Cortex of kidney (tissue), 1 donor: ENCODE results near the gene COPS2.

ENCODE experiments used
- DNase-seq: peaks from one replicate; lab custom pipeline; 2025; lab: John Stamatoyannopoulos, UW

The COPS2 gene

GRCh38 chr15:49155834-49156627 is 632 bp upstream of the COPS2 start:
- no peak for DNase-seq

DNA sequence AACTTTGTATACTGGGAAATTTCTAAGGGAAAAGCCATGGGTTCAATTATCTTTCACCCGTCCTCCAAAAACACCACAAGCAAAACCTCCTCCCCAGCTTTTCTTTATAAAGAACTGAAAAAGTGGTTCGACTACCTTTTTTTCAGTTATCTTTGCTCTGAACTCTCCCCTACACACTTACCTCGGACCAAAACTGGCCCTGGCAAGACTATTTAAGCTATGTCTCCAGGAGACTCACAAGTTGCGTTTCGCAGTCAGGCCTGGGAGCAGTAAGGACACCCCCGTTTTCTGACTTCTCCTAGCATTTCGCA is 645 bp downstream of the COPS2 start:
- DNase-seq: no peak

DNA sequence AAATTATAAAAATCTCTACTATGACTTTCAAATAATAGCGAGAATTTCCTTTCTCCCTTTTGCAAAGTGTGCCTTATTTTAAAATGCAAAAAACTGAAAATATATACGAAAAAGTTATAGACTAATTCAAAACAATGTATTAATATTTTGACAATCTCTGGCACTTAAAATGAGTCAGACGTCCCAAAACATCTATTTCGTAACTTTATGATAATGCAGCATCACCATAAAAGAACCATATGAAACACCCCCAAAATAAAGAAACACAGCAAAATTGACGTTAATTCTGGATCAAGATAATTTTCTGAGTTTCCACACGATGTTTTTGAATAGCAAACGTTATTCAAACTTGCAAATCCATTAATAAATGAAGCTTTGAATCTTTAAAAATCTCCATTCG is 1.0 kb downstream of the COPS2 start:
- DNase-seq: no peak

GRCh38 chr15:49152552-49153312 is 2.7 kb downstream of the COPS2 start:
- DNase-seq: no peak

GRCh38 chr15:49151831-49152230 is 3.6 kb downstream of the COPS2 start:
- no peak for DNase-seq

DNA sequence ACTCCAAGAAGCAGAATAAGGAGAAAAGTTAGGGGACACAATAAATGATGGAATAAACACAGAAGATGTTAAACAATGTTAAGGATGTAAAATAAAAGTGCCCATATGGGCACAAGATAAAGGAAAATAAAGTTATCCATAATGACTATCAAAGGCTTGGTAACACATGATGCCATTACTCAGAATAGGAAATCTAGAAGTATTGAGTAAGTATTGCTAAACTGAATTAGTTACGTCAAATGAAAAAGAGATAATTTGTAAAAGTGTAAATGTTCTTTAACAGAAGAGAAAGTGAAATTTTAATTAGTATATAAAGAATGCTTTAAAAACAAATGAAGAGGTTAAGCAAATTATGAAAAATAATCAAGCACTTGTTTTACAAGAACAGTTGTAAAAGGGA is 6.7 kb downstream of the COPS2 start:
- DNase-seq: no peak

DNA sequence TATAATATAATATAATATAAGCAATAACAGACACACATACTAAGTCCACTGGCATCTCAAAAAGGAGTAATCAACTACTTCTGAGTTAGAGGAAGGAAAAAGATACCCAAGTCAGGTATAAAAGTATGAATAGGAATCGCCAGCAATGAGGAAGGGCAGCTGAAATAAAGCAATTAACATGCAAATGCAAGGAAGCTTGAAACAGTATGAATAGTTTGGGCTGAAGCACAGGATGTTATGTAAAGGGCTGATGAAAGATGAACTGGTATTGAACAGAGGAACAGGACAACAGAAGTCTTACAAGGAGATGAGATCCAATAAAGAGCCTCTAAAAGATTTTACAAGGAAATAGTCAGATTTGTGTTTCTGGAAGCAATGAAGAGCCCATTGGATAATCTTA is 7.1 kb downstream of the COPS2 start:
- no peak for DNase-seq

DNA sequence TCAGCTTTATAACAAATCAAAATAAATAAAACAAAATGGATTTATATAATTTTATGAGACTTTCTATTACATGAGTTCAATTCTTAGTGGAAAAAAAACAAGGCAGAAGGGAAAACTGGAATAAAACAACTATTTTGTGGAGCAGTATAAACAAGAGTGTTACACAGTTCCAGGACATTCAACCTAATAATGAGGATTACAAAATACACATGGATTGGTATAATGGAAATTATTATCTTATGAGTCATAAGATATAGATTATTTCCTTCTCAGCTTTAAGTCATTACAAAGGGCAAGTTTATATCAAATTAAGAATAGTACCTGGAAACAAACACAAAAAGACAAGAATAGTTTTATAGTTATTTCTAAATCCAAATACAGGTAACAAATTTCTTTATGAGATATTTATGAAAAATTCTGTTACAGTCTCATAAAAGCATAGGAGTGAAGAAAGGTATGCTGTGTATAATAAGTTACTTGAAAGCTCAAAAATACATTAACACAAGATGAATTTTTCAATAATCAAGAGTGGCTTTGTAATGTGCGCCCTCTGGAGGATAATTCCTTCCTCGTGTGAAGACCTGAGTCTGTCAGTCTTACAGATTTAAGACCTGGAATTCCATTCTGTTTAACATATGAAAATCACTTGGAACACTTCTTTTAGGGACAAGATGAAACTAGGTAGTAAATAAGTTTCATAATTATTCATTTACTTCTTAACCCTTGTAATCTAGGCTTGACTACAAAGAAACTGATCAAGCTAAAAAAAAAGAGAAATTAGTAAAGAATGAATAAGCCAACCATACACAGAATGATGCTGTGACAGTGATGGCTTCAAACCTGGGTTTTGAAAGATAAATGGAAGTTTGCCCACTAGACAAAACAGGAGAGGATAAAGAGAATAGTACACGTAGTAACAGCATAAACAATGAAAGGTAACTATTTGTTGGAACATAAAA is 9.5 kb downstream of the COPS2 start:
- DNase-seq: no peak

- DNase-seq: no peak
Observed at GRCh38 chr15:49137861-49138260, 17.5 kb downstream of the COPS2 start.

DNA sequence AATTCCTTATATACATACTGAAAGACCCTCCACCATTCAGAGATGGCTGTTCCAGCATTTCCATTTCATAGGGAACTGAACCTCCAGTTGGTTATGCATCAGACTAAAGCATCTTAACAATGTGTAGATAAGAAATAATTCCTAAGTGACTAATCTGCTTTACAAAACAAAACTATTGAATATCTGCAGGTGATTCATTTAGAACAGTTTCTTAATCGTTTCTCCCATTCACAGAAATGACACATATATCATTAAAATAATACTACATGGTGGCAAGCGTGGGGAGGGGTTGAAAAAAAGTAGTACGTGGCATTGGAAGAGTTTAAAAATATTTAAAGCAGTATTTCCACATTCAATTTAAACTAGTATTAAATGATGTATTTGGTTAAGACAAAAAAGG is 19.5 kb downstream of the COPS2 start:
- DNase-seq: no peak

GRCh38 chr15:49135342-49135857 is 20.0 kb downstream of the COPS2 start:
- DNase-seq: no peak

- DNase-seq: no peak
Observed at GRCh38 chr15:49134683-49135341, 20.6 kb downstream of the COPS2 start.

- no peak for DNase-seq
Observed at GRCh38 chr15:49131403-49131802, 24.0 kb downstream of the COPS2 start.

DNA sequence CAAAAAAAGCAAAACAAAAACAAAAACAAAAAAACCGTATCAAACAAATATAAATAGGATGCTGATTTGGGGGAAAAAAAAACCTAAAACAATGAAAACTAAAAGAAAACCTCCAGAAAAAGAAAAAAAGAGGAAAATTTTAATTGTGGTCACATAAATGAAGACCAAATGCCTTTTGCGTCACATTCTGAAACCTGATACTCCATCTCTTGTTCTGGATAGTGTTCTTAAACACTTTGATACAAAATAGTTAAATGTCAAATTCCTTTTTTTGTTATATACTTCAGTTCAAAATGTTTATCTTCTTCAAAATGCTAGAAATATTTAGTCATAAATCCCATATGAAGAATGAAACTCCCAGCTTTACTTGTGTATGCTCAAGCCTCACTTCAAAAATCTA is 31.0 kb downstream of the COPS2 start:
- DNase-seq: no peak

DNA sequence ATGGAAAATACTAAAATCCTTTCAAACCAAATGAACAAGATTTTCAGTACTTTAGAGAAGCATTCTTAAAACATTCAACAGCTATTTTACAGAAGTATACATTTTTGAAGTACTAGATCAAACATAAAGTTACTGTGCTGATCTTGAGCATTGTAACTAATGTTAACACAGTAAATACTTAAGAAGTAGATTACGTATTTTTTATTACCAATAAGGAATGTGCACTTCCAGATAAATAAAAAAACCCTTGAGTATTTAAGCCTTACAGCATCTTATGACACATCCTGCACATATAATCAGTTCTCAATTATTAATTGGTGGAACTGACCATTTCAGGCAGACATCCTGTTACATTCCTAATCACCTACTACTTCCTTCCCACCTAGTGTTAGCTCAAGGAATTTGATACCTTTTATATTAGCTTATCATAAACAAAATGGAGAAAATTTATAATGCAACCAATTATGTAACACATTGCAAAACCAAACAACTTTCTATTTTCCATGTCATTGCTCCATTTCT is 32.8 kb downstream of the COPS2 start:
- no peak for DNase-seq

GRCh38 chr15:49121901-49122300 is 33.5 kb downstream of the COPS2 start:
- DNase-seq: no peak

DNA sequence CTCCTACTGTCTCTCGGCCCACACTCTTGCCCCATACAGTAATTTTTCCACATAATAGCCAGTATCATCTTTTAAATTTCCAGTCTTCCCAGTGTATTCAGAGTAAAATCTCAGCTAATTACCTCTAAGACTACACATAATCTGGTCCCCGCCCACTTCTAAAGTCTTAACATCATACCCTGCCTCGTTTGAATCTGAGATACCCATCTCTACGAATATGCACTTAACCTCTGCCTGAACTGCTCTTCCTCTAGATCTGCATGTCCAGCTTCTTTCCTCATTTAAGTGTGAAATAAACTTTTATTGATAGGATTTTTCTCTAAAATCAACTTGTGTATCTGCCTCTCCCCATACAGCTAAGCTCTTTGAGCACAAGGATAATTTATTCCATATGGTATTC is 34.6 kb downstream of the COPS2 start:
- DNase-seq: no peak

- no peak for DNase-seq
Observed at GRCh38 chr15:49116108-49116857, 39.1 kb downstream of the COPS2 start.

GRCh38 chr15:49115062-49115461 is 40.3 kb downstream of the COPS2 start:
- DNase-seq: no peak

- DNase-seq: no peak
Observed at GRCh38 chr15:49110158-49110944, 45.0 kb downstream of the COPS2 start.
